IPS-NIHi11 (cell line): Measurements from ENCODE around the gene PDE4D.
A peak's percentile ranks its signal among the peaks of the same experiment; 100 is the strongest.
"Not testable (repeated sequence)": the region's sequence is repeated elsewhere in the genome, so short reads cannot be mapped to it uniquely, and the experiment has no call there.

Source experiments
- DNase-seq: peaks from one replicate; pipeline ENCODE4 v3.0.0; 2012; ENCODE audit warnings: mixed read lengths, low spot score

The PDE4D gene

DNA sequence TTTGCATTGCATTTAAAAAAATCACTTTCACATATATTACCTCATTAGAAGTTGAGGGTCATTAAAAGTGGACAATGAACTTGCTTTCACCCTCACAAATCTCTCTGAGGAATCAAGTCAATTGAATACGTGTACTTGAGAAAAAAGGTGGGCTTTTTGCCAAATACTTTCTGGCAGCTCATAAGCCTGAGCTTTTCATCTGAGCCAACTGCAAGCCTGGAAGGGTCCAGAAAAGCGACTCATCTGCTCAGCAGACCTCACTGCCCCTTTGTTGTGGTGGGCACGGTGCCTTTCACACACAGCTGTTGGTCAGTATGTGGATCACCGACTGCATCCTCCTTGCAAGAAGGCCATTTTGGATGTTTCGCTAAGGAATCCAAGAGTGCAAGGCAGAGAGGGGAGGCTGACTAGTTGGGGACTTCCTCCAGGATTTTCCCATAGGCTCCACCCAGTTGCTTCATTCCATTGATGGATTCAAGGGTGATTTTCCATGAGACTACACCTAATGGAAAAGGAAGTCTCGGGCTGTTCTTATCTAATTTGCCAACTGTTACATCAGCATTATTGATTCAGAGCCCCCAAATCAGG lies 564.7 kb downstream of the PDE4D start:
- peak; percentile 7 for DNase-seq

DNA sequence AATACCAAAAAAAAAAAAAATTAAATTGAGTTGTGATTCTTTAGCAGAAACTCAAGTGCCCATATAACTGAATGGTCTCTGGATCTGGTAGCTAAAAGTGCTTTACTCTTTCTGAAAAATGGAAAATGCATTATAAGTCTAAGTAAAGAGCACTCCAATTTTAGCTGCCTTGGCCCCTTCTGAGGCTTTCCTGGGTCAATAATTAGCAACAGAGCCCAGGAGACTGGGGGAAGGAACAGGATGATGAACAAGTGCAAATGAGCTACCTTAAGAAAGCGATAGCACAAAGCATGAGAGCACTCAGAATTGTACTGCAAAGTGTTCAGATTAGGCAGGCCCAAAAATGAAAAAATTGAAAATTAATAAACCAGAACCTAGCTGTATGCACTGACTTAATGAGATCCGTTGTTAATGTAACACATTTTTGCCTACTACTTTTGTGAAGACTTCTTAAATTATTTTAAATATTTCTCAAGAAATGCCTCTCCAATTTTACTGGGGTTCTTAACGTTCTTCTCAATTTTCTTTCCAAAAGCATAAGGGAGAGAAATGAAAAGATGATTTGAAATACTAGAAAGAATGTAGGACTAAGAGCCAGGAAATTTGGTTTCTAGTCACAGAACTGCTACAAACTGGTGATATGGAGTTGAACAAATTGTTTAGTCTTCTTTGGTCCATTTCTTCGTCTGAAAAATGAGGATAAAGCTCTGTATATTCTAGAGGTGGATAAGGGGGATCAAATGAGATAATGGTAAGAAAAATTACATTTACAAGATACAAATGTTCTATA lies 566.1 kb downstream of the PDE4D start:
- no peak for DNase-seq

DNA sequence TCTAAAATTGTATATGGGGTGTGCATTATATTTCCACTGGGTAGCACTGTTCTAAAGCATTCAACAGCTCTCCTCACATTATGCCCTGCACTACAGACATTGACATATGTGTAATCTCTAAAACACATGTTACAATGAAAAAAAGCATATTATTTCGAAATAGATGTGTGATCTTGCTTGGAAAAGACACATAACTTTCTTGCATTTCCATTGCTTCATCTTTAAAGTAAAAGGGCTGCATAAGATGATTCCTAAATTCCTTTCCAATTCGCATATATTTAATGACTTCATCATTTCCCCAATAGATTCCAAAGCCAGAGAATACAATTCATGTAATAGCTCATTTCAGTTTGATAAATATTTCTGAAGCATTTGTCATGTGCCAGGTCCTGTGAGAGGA lies 566.9 kb downstream of the PDE4D start:
- DNase-seq: no peak

DNA sequence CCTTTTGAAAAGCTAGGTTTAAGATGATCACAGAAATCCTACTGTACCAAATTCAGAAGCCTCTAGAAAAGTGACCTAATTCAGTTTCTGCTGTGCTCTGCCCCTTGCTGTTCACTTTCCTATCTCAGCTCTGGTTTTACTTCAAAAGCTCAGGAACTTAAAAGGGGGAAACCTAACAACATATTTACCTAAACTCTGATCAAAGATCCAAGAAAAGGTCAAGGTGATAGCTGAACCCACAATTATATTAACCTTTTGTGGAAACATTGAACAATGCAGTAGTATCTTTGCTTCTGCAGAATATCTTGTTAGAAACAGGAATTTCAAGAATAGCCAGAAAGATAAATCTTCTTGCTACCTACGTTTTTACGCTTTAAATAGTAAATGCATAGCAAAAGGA lies 568.5 kb downstream of the PDE4D start:
- no peak for DNase-seq

DNA sequence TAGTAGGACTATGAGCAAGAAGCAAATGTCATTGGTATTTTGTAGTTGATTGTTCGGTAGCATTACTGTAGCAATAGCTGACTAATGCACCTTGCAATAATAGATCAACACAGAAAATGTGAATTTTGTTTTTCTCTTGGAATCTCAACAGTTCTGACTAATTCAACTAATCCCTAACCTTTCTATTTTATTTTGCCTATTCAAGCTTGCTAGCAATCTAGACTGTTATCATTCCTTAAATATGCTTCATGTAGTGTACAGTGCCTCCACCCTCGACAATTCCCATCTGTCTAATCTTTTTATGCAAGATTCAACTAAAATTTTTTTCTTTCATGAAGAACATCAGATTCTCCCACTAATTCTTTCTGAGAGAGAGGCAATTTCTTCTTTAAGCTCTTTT lies 570.6 kb downstream of the PDE4D start:
- no peak for DNase-seq

- DNase-seq: no peak
Measured at GRCh38 chr5:59322058-59322457, 571.5 kb downstream of the PDE4D start.

DNA sequence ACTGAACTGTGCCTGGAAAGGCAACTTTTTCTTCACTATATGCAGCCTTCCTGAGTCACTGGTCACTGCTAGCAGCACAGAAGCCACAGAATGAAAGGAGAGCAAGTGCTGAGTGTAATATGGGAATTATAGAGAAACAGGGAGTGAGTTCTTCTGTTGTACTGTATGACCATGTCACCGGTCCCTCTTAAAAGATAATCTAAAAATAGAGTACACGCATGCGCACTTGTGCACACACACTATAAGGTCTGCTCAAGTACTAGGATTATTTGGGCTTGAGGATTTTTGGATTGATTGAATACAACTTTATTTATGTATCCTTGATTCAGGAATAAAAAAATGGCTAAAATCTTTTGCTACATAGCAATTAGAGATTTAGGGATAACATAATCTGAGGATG lies 571.9 kb downstream of the PDE4D start:
- DNase-seq: no peak

DNA sequence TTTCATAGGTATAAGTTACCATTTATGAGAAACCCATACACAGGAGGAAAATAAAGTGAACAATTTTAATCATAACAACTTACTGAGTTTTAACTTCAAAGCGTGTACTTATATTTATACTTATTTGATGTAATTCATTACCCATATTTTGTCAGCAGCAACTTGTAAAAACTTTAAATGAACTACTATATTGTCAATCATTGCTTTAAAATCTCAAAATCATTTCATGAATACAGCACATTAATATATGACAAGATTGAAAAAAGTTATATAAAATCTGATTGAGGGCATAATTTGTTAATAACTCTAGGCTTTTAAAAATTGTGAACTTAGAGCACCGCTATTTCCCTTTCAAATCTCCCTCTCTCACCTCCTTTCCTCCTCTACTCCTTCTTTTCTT lies 573.1 kb downstream of the PDE4D start:
- DNase-seq: no peak

GRCh38 chr5:59319250-59319649 lies 574.3 kb downstream of the PDE4D start:
- DNase-seq: no peak

DNA sequence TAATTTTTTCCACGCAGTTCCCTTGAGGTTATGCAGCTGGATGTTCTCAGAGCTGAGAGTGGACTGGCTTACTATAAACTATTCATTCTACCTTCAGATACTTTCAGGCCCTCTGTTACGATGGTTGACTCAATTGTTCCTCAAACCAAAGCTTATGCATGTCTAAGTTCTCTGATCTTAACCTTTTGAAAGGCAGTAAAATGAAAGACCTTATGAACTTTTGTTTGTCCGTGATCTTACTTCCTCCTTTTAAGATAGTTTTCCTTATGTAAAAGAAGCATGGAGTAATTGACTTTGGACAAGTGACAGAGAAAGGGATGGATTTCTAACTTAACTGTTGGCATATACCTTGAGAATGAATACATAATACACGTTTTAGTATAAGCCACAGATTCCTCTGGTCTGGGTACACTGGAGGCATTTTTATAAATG lies 575.7 kb downstream of the PDE4D start:
- DNase-seq: no peak

GRCh38 chr5:59317023-59317773 lies 576.3 kb downstream of the PDE4D start:
- DNase-seq: no peak

GRCh38 chr5:59312223-59312622 lies 581.3 kb downstream of the PDE4D start:
- DNase-seq: no peak

DNA sequence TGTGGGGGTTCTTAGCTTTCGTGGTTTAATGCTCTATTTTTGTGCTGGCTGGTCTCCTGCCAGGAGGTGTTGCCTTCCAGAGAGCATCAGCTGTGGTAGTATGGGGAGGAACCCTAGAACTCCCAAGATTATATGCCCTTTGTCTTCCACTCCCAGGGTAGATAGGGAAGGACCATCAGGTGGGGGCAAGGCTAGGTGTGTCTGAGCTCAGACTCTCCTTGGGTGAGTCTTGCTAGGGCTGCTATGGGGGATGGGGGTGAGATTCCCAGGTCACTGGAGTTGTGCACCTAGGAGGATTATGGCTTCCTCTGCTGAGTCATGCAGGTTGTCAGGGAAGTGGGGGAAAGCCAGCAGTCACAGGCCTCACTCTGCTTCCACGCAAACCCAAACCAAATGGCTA lies 584.8 kb downstream of the PDE4D start:
- DNase-seq: not testable (repeated sequence)

GRCh38 chr5:59303289-59303716 lies 590.2 kb downstream of the PDE4D start:
- not testable (repeated sequence) for DNase-seq

- not testable (repeated sequence) for DNase-seq
Measured at GRCh38 chr5:59302509-59302908, 591.0 kb downstream of the PDE4D start.

DNA sequence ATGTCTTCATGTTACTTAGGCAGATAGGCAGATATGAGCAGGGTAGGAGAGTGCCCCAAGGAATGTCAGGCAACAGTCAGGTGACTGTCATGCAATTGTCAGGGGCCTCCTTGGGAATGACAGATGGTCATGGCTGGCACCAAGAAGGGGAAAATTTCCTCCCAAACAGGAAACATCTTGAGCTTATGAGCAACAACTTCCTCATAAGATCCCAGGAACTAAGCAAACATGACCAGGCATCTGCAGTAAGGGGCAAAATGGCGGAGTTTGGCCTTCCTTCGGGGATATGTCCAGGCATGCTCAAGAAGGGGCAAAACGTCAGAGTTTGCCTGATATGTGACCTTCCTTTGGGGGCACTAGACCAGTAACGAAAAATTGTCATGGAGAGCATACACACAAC lies 591.8 kb downstream of the PDE4D start:
- DNase-seq: no peak

DNA sequence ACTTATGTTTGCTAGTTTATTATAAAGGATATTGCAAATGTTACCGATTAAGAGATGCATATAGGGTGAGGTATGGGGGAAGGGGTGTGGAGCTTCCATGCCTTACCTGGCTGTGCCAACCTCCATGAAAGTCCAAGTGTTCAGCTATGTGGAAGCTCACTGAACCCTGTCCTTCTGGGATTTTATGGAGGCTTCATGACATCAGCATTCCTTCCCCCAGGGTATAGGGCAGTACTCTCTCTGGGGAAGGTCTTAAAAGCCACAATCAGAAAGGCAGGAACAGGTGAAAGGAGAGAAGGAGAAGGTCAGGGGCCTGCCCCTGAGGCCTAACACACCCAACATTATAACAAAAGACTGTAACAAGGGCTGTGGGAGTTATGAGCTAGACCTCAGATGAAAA lies 592.6 kb downstream of the PDE4D start:
- DNase-seq: no peak

GRCh38 chr5:59299006-59299405 lies 594.5 kb downstream of the PDE4D start:
- DNase-seq: no peak

- DNase-seq: no peak
Measured at GRCh38 chr5:59296317-59297264, 596.9 kb downstream of the PDE4D start.

GRCh38 chr5:59293700-59294099 lies 599.8 kb downstream of the PDE4D start:
- no peak for DNase-seq

GRCh38 chr5:59291941-59292340 lies 601.6 kb downstream of the PDE4D start:
- no peak for DNase-seq

GRCh38 chr5:59287884-59288283 lies 605.6 kb downstream of the PDE4D start:
- no peak for DNase-seq
